ENCODE results near the gene ATP5F1D.
A peak's percentile ranks its signal among the peaks of the same experiment; 100 is the strongest.

The ATP5F1D gene

GRCh38 chr19:1259206-1259875 lies 17.8 kb downstream of the ATP5F1D start:
- DNase-seq (ENCODE audit: insufficient read length, low spot score) = no peak
- FAIRE-seq = peak; percentile 93
- TF ChIP-seq SPI1 (IDR thresholded peaks at IDR 0.05; ENCODE audit: low read depth, low read length) (peak; percentile 52), POLR2A (IDR thresholded peaks at IDR 0.05; ENCODE audit: low read depth, low read length) (peak; percentile 86), TAF1 (IDR thresholded peaks at IDR 0.05; ENCODE audit: low read depth, low read length) (no peak), POU2F2 (IDR thresholded peaks at IDR 0.05; ENCODE audit: low read depth, low read length) (peak; percentile 57), POLR2AphosphoS5 (IDR thresholded peaks at IDR 0.05; ENCODE audit: low read depth, low read length) (peak; percentile 88), PAX5 (IDR thresholded peaks at IDR 0.05; ENCODE audit: insufficient read depth, low read length, severe bottlenecking) (no peak)

GRCh38 chr19:1259876-1260748 lies 18.6 kb downstream of the ATP5F1D start:
- FAIRE-seq (peak; percentile 72), DNase-seq (ENCODE audit: insufficient read length, low spot score) (no peak)
- TF ChIP-seq TAF1 (IDR thresholded peaks at IDR 0.05; ENCODE audit: low read depth, low read length) (no peak), POLR2A (IDR thresholded peaks at IDR 0.05; ENCODE audit: low read depth, low read length) (no peak), SPI1 (IDR thresholded peaks at IDR 0.05; ENCODE audit: low read depth, low read length) (no peak), POLR2AphosphoS5 (IDR thresholded peaks at IDR 0.05; ENCODE audit: low read depth, low read length) (0 out of 2 replicates have a peak, but pooled peaks have one; percentile 21)

- peak; percentile 96 for DNase-seq (ENCODE audit: insufficient read length, low spot score)
- no peak for TF ChIP-seq PAX5 (IDR thresholded peaks at IDR 0.05; ENCODE audit: insufficient read depth, low read length, severe bottlenecking)
- TF ChIP-seq POLR2A (IDR thresholded peaks at IDR 0.05; ENCODE audit: low read depth, low read length) = no peak
- TF ChIP-seq POLR2AphosphoS5 (IDR thresholded peaks at IDR 0.05; ENCODE audit: low read depth, low read length) = no peak
- TF ChIP-seq SPI1 (IDR thresholded peaks at IDR 0.05; ENCODE audit: low read depth, low read length) = no peak
- no peak for TF ChIP-seq POU2F2 (IDR thresholded peaks at IDR 0.05; ENCODE audit: low read depth, low read length)
- TF ChIP-seq TAF1 (IDR thresholded peaks at IDR 0.05; ENCODE audit: low read depth, low read length) = no peak
- peak; percentile 100 for FAIRE-seq
These were observed 19.4 kb downstream of the ATP5F1D start for GRCh38 chr19:1260749-1261537.

GRCh38 chr19:1261538-1261797 lies 19.9 kb downstream of the ATP5F1D start:
- TF ChIP-seq PAX5 (IDR thresholded peaks at IDR 0.05; ENCODE audit: insufficient read depth, low read length, severe bottlenecking) = no peak
- TF ChIP-seq SPI1 (IDR thresholded peaks at IDR 0.05; ENCODE audit: low read depth, low read length) = 0 out of 2 replicates have a peak, but pooled peaks have one; percentile 19
- FAIRE-seq (no peak), DNase-seq (ENCODE audit: insufficient read length, low spot score) (no peak)

GRCh38 chr19:1261798-1262622 lies 20.5 kb downstream of the ATP5F1D start:
- DNase-seq (ENCODE audit: insufficient read length, low spot score) (no peak), FAIRE-seq (peak; percentile 57)
- TF ChIP-seq SPI1 (IDR thresholded peaks at IDR 0.05; ENCODE audit: low read depth, low read length) (no peak), POLR2A (IDR thresholded peaks at IDR 0.05; ENCODE audit: low read depth, low read length) (no peak), PAX5 (IDR thresholded peaks at IDR 0.05; ENCODE audit: insufficient read depth, low read length, severe bottlenecking) (no peak), POU2F2 (IDR thresholded peaks at IDR 0.05; ENCODE audit: low read depth, low read length) (no peak), POLR2AphosphoS5 (IDR thresholded peaks at IDR 0.05; ENCODE audit: low read depth, low read length) (no peak), TAF1 (IDR thresholded peaks at IDR 0.05; ENCODE audit: low read depth, low read length) (no peak)

GRCh38 chr19:1262623-1263123 lies 21.1 kb downstream of the ATP5F1D start:
- no peak for FAIRE-seq
- DNase-seq (ENCODE audit: insufficient read length, low spot score) = no peak
- TF ChIP-seq TAF1 (IDR thresholded peaks at IDR 0.05; ENCODE audit: low read depth, low read length) (no peak), POU2F2 (IDR thresholded peaks at IDR 0.05; ENCODE audit: low read depth, low read length) (no peak), POLR2A (IDR thresholded peaks at IDR 0.05; ENCODE audit: low read depth, low read length) (no peak), SPI1 (IDR thresholded peaks at IDR 0.05; ENCODE audit: low read depth, low read length) (no peak), POLR2AphosphoS5 (IDR thresholded peaks at IDR 0.05; ENCODE audit: low read depth, low read length) (no peak), PAX5 (IDR thresholded peaks at IDR 0.05; ENCODE audit: insufficient read depth, low read length, severe bottlenecking) (no peak)

GRCh38 chr19:1263188-1263587 lies 21.6 kb downstream of the ATP5F1D start:
- DNase-seq (ENCODE audit: insufficient read length, low spot score) = no peak
- TF ChIP-seq PAX5 (IDR thresholded peaks at IDR 0.05; ENCODE audit: insufficient read depth, low read length, severe bottlenecking) (peak; percentile 68), POLR2AphosphoS5 (IDR thresholded peaks at IDR 0.05; ENCODE audit: low read depth, low read length) (no peak)
- peak; percentile 5 for FAIRE-seq

- no peak for DNase-seq (ENCODE audit: insufficient read length, low spot score)
- TF ChIP-seq POLR2A (IDR thresholded peaks at IDR 0.05; ENCODE audit: low read depth, low read length) (no peak), PAX5 (IDR thresholded peaks at IDR 0.05; ENCODE audit: insufficient read depth, low read length, severe bottlenecking) (peak; percentile 70), TAF1 (IDR thresholded peaks at IDR 0.05; ENCODE audit: low read depth, low read length) (no peak), POLR2AphosphoS5 (IDR thresholded peaks at IDR 0.05; ENCODE audit: low read depth, low read length) (no peak), POU2F2 (IDR thresholded peaks at IDR 0.05; ENCODE audit: low read depth, low read length) (no peak), SPI1 (IDR thresholded peaks at IDR 0.05; ENCODE audit: low read depth, low read length) (peak; percentile 30; the same call in 1 of the 2 replicates)
- peak; percentile 92 for FAIRE-seq
These were observed 23.5 kb downstream of the ATP5F1D start for GRCh38 chr19:1264801-1265614.
